EH (cell line): Measurements from ENCODE around the gene SERPINB8.
A peak's percentile ranks its signal among the peaks of the same experiment; 100 is the strongest.

Experiments
- DNase-seq: peaks from one replicate; pipeline ENCODE4 v3.0.0-alpha.2; 2015; ENCODE audit warnings: low read depth

The SERPINB8 gene

GRCh38 chr18:63965716-63966330 lies 4.1 kb upstream of the SERPINB8 start:
- no peak for DNase-seq

GRCh38 chr18:63970809-63971205 lies 926 bp downstream of the SERPINB8 start:
- peak; percentile 71 for DNase-seq

GRCh38 chr18:63971320-63972001 lies 1.6 kb downstream of the SERPINB8 start:
- peak; percentile 23 for DNase-seq

GRCh38 chr18:63972002-63972376 lies 2.1 kb downstream of the SERPINB8 start:
- no peak for DNase-seq

- peak; percentile 52 for DNase-seq
Measured at GRCh38 chr18:63974991-63975390, 5.1 kb downstream of the SERPINB8 start.

GRCh38 chr18:63975628-63976027 lies 5.7 kb downstream of the SERPINB8 start:
- no peak for DNase-seq

GRCh38 chr18:63977040-63977439 lies 7.2 kb downstream of the SERPINB8 start:
- DNase-seq, result no peak

GRCh38 chr18:63979409-63979920 lies 9.6 kb downstream of the SERPINB8 start:
- peak; percentile 78 for DNase-seq

- DNase-seq, result no peak
Measured at GRCh38 chr18:63980027-63980426, 10.1 kb downstream of the SERPINB8 start.

GRCh38 chr18:63980896-63981460 lies 11.1 kb downstream of the SERPINB8 start:
- DNase-seq, result no peak

GRCh38 chr18:63981719-63982118 lies 11.8 kb downstream of the SERPINB8 start:
- no peak for DNase-seq

GRCh38 chr18:63982361-63982760 lies 12.5 kb downstream of the SERPINB8 start:
- no peak for DNase-seq

GRCh38 chr18:63986885-63987284 lies 17.0 kb downstream of the SERPINB8 start:
- DNase-seq, result no peak

GRCh38 chr18:63987743-63988142 lies 17.9 kb downstream of the SERPINB8 start:
- peak; percentile 17 for DNase-seq

- no peak for DNase-seq
Measured at GRCh38 chr18:63992751-63993150, 22.9 kb downstream of the SERPINB8 start.

- DNase-seq, result peak; percentile 74
Measured at GRCh38 chr18:63994783-63995399, 25.0 kb downstream of the SERPINB8 start.

GRCh38 chr18:63997041-63997440 lies 27.2 kb downstream of the SERPINB8 start:
- DNase-seq, result peak; percentile 33

GRCh38 chr18:63997606-63998005 lies 27.7 kb downstream of the SERPINB8 start:
- peak; percentile 72 for DNase-seq

- no peak for DNase-seq
Measured at GRCh38 chr18:63999871-64000270, 30.0 kb downstream of the SERPINB8 start.

- no peak for DNase-seq
Measured at GRCh38 chr18:64002581-64002980, 32.7 kb downstream of the SERPINB8 start.

GRCh38 chr18:64009305-64009704 lies 39.4 kb downstream of the SERPINB8 start:
- no peak for DNase-seq

- no peak for DNase-seq
Measured at GRCh38 chr18:64011513-64011912, 41.6 kb downstream of the SERPINB8 start.

- DNase-seq, result peak; percentile 29
Measured at GRCh38 chr18:64017870-64018269, 48.0 kb downstream of the SERPINB8 start.
